Muscle of arm (tissue), 12 donors: ENCODE measurements around the gene OPCML. TPM values are rescaled to one million over a fixed set of nuclear protein-coding genes. Genes with fewer than 3 reads are reported as not detected.

ENCODE experiments used
- DNase-seq: peaks from one replicate; pipeline ENCODE4 v3.0.0-alpha.2; 2013
- polyA plus RNA-seq, 12 donors: library from polyadenylated mRNA; unstranded; fragments of 120-200 nt; gene quantifications; one replicate each; pipeline ENCODE4 v1.2.1, GENCODE V29; 2013; ENCODE audit not compliant: insufficient read length in 12 of 12

OPCML gene
- polyA plus RNA-seq, 12 donors = 1.1 to 3.0 (median 1.8) TPM; not detected in 1

DNA sequence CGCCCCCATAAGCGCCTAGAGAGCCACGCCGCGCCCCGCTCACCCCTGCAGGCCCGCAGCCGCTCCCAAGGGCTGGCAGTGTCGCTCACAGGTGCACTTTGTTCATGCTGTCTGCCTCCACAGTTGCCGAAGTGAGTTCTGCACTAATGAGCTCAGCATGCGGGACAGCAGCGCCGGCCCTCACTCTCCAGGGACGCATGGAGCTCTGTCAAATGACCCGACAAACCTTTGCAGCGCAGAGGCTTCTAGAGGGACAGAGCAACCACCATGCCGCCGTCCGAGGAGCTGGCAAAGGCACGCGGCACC is 170.7 kb downstream of the OPCML start:
- DNase-seq = no peak

DNA sequence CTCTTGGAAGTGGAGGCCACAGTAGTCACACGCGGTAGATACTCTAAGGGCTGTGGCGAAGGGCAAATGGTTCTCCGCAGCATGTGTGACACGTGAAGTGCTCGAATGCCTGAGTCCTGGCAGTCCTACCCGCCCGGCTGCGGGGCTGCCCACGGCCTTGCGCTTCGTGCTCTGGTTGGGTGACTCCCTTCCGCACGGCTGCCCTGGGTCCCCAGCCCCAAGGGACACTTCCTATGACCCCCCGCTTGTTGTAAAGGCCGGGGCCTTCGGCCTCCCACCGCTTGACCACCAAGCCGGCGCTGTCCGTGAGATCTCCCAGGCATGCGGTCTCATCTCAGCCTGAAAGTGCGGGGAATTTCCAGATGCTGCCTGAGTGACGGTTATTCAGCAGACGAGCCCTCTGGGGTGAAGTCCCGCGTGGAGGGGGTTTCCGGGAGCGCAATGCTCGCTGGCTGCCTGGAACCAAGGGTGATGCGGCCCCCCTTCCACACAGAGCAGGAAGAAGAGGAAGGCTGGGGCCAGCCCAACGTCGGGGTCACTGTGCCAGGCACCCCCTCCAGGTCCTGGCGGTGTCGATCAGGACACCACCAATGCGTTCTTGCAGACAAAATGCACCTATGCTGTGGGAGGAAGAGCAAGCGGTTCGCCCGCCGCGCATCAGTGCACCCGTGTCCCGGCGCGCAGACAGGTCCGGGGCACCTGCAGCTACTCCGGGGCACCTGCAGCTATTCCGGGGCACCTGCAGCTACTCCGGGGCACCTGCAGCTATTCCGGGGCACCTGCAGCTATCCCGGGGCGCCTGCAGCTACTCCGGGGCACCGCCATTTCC is 171.2 kb downstream of the OPCML start:
- DNase-seq = no peak

DNA sequence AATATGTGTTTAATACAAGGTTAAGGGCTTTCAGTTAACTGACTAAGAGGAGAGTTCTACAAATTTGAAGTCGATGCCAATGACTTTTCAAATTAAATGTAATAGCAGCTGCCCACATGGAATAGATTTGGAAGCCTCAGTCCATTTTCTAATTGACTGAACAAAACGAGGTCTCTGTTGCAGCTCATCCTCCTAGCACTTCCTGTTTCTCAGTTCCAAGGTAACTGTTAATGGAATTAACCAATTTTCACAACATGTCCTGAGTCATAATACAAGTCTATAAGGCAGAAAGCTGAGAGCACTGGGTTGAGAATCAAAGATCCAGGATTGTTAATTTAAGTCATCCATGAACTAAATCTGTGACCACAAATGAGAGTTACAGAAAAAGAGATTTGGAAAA is 177.2 kb downstream of the OPCML start:
- DNase-seq = no peak

DNA sequence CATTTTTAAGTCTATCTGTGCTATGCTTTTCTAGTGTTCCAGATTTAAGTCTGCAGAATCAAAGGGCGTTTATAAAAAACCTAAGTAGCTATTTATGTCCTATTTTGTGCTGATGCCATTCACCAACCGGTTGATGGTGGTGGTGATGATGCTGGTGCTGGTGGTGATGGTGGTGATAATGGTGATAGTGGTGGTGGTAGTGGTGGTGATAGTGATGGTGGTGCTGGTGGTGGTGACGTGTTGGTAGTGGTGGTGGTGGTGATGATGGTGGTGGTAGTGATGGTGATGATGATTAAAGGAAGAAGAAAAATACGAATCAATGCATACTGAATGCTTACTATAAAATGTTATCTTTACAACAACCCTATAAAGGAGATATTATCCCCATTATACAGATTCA is 178.2 kb downstream of the OPCML start:
- DNase-seq = no peak

DNA sequence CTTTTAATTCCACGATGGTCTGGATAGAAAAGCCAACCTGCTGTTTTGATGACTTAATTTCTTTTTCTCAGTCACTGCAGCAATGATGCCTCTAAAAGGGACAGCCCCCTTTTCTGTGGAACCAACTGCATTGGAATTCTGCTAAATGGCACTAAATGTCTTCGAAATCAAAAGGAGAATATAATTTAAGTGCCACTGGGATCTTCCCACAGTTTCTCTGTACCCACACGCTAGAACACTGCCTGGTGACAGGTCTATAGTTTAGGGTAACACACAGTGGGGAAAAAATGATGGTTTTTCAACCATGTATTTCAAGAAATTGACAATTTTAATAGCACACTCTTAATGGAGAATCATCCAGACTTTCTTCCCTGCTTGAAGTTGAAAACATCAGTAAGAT is 182.3 kb downstream of the OPCML start:
- no peak for DNase-seq

DNA sequence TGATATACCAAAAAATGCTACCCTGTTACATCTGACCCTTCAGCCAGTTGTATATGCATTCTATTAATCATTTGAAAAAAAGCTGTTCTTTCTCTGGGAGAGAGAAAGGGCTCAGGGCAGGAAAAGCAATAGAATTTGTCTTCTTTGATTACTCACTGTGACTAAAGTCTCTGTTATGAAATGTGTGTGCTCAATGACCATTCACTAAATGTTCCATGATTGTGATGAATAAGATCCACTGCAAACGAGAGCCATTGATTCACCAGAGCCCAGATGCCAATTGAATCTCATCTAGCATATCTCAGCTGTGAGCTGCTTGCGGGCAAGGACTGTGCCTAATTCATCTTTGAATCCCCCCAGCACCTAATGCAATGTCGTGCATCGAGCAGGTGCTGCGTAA is 184.3 kb downstream of the OPCML start:
- no peak for DNase-seq

DNA sequence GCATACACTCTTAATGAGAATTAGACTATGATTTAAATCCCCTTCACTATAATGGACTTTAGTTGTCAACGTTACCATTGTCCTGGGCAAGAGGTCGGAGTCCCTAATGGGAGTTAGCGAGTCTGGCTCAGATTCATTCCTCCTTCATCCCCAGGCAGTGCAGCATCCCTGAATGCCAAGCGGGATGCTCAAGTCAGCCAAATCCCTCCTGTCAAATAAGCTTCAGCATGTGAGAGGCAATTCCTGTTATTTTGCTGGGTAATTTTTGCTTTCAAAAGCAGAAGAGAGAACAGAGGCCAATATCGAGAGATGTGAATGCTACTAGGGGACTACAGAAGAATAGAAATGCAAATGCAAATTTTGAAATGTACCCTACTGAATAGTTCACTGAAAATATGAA is 186.2 kb downstream of the OPCML start:
- DNase-seq = no peak

DNA sequence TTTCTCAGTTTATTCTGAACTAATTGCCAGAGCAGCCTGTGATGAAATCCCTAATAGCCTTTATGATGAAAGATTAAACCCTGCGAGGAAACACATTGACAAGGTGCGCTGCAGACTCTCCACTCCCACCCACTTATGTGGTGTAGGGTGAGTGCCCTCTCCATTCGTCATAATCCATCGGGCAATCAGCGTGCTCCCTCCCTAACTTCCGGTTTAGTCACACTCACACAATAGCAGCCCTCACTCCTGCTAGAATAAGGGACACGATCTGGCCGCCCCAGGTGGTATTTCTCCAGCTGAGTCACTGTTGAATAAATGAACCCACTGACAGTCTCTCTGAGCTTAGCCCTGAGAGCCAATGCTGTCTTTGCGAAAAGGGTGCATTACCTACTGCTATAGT is 188.3 kb downstream of the OPCML start:
- DNase-seq = no peak

DNA sequence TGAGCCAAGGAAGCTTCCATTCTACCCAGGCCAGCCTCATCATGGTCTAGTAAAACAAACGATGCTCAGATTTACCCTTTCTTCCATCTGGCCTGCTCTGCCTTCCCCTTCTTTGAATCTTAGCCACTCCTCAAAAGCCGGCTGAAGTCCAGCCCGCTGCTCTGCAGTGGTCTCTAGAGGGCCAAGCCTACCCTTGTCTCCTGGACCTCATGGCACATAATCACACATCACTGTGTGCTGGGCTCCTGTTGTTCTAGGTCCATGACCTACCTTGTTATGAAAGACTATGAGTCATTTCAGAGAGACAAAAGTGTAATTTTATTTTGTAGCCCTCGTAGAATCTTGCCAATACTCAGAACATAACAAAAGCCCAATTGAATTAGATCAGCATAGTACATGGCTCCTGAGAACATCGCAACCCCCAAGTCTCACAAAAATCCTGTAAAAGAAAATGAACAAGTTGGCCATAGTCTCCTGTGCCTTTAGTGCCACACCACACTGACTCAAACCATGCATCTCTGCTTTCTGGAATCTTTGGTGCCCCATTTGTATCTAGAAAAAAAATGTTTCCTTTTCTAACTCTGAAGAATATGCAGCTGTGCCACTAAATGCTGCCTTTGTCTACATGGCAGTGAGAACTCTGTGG is 192.7 kb downstream of the OPCML start:
- no peak for DNase-seq

DNA sequence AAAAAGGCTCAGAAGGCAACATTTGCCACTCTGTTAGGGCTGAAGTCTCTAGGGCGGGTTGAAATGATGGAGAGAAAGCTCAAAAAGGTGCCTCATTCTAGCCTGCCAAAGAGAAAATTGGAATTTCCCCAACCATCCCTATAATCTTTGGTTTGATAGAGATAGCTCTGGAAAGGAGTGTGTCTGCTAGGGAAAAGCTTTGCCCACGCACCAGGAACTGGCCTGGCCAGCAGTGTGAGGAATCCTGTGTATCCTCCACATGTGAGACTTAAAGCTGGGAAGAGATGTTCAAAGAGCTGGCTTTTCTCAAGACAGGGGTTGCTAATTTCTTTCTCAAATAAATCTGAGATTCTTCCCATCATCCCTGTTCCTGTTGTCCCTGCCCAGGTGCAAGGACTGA is 193.7 kb downstream of the OPCML start:
- DNase-seq = no peak

DNA sequence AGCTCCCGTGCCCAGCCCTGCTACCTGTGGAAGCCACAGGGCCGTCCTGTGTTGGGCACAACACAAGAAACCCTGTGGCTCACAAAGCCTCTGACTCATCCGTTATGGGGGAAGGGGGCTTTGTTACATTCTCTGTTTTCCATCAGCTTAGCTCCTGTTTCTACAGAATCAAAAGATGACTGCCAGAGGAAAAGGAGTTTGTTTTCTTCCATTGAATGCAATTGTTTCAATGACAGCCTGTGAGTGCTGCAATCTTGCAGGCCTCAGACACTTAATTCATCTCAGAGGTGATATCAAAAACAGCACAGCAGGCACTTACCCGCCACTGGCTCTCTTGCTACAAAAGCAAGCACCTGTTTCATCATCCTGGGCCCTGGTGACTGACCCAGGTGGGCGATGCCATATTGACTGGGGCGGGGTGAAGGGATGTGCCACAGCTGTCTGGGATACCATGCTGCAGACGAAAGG is 194.3 kb downstream of the OPCML start:
- no peak for DNase-seq

DNA sequence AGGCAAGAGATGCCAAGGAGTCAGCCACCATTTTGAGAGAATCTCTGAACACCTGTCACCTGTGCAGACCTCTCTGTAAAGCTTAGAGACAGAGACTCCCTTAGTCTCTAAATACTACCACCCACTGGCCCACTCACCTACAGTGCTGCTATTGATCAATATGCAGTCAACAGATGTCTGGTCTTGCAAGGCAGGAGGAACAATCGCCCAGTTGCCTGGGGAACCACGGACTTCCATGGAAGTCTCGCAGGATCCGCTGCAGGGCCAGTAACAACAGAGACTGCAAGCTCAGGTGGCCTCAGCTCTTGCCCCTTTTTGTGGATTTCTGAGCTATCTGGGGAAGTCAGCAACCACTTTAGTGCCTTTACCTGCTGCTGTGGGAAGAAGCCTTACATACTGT is 195.1 kb downstream of the OPCML start:
- no peak for DNase-seq

DNA sequence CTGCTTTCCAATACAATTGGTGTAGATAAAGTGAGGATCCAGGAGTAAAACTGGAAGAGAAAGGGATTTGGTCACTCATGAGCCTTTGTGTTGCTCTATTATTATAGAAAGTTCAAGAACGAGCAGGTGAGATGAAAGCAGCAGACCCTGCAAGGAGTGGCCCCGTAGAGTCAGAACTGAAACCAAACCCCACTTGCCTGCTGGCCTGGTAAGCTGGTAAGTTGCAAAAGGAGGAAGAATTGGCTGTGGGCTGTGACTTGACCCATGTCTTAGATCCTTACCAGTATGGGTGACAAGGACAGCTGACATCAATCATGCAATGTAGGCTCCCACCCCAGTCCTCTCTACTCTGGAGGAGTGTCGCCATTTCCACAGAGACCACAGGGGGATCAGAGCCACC is 201.3 kb downstream of the OPCML start:
- DNase-seq = no peak

DNA sequence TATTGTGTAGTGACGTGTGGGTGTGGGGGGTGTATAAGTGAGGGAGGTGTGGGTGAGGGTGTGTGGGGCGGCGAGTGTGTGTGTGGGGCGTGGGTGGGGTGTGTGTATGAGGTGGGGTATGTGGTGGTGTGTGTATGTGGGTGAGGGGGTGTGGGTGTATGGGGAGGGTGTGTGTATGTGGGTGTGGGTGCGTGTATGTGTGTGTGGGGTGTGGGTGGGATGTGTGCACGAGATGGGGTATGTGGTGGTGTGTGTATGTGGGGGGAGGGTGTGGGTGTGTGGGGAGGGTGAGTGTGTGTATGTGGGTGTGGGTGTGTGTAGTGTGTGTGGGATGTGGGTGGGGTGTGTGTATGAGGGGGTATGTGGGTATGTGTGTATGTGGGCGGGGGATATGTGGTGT is 205.5 kb downstream of the OPCML start:
- DNase-seq = no peak

DNA sequence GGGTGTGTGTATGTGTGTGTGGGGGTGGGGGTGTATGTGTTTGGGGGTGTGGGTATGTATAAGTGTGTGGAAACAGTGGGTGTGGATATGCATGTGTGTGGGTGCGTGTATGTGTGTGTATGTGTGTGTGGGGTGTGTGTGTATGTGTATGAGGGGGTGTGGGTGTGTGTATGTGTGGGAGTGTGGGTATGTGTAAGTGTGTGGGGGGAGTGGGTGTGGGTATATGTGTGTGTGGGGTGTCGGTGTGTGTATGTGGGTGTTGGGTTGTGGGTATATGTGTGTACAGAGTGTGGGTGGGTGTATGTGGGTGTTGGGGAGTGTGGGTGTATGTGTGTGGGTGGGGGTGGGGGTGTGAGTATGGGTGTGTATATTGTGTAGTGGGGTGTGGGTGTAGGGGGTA is 206.0 kb downstream of the OPCML start:
- no peak for DNase-seq

DNA sequence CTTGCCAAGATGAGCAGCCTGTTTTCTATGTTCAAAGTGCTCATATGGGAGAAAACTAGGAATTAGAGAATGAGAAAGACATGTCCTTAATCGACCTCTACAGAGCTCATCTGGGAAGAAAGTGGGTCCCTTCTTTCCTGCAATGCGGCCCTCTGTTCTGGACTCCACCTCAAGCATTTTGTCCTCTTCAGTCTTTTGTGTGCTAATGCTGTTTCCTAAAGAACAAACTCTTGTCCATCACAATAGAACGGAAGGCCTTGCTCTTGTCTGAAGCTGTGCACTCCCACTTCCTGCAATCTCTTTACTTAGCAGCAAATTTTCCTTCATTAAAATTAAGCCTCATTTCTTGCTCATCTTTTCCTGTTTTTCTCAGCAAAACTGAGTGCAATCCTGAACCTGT is 206.6 kb downstream of the OPCML start:
- no peak for DNase-seq

DNA sequence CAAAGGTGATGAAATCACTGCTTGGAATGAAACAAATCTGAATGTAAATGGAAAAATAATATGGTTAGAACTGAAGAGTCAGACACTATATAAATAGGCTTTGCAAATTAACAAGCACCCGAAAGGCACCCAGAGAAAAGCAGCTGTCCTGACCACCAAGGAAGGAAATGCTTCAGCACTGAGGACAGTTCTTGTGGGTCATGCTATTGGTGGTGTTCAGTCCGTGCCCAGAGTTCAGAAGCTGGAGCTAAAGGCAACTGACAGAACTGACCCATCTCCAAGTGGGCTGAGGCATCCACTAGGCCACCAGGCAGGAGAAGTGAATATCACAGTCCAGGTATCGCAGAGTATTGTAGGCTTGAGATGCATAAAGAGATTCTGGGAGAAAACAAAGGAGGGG is 208.9 kb downstream of the OPCML start:
- no peak for DNase-seq

DNA sequence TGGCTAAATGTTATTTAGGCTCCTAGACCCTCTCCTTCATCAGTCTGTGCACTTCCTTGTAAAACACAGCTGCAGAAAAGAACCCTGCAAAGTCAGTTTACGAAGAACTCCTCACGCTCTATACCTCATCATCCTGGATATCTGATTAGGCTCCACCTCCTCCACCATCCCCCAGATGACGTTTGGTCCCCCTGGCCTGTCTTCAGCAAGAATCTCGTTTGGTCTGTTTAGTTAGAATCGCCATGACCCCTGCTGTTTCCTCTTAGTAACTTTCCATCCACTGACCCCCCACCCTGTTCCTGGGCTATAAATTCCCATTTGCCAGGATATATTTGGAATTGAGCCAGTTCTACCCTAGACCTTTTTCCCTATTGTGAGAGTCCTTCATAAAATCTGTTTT is 214.1 kb downstream of the OPCML start:
- DNase-seq = no peak

DNA sequence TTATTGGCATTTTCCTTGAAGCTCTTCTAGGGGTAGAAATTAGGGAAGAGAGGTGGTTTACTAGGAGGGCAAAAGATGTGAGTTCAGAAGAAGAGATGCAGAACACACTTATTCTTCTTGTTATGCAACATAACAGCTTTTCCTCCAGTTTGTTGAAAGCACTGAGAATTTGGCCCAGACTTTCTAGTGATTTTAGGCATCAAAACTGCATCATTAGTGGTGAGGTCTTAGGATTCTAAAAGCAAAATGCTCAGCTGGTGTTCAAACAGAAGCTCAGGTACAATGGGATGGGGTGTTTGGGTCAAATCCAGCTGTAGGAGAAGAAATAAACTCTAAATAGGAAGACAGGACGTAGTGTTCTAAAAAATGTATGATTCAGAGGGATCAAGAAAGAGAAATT is 221.1 kb downstream of the OPCML start:
- no peak for DNase-seq

DNA sequence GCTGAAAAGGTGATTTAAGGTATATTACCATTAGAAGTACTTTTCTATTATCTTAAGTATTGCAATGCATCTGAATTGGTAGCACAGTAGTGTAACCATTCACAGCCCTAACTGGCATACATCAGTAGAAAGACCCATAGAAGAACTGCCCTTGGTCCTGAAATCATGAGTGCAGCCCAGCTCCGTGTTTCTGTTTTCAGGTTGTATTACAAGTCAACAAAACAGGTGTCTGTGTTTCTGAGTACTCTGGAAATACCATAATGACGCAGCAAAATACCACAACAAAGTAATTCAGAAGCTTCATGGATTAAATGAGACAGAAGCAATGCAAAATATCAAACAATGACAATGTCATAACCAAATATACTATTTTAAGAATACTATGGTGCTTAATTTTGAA is 226.3 kb downstream of the OPCML start:
- DNase-seq = no peak

DNA sequence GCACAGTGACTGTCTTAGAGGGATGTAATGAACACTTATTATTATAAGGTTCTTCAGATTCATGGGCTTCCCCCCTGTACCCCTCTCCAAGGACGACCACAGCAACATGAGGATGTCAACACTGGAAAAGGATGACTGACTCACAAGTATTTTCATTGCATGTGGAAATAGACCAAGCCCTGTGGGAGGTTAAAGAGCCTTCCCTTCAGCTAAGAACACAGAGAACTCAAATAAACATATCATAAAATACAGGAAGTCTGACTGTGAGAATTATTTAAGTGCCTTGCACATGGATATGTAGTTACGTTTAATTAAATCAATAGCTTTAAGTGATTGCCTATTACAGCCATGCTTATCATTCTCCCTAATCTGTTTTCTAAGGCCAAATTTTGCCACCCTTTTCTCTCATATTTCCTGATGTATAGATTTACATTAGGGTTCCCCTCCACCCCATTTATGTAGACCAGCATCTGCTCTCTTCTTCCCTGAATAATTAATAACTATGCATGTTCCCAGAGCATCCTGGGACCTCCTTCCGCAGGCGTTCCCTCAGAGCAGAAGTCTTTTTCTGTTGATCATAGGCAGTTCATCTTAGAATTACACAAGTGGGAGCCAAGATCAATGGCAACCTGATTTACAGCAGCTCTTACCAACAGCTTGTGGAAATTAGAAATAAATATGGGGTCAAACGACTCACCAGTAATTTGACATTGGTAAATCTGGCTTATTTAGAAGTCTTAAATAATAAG is 226.9 kb downstream of the OPCML start:
- no peak for DNase-seq

DNA sequence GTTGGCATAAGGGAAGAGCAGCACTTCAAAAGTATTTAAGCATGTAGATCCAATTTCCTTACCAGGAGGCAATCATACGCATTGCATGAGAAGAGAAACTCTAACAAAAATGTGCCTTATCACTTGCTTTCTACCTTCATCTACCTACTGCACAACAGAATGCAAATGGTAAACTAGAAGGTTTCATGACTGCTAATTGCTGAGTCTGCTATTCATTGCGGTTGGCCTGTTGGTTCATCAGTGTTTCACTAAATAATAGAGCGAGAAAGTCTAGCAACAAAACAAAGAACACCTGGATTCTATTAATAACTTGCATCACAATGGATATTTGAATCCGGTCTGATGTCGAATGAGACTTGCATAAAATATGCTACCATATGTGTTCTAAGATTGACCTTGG is 229.0 kb downstream of the OPCML start:
- no peak for DNase-seq

DNA sequence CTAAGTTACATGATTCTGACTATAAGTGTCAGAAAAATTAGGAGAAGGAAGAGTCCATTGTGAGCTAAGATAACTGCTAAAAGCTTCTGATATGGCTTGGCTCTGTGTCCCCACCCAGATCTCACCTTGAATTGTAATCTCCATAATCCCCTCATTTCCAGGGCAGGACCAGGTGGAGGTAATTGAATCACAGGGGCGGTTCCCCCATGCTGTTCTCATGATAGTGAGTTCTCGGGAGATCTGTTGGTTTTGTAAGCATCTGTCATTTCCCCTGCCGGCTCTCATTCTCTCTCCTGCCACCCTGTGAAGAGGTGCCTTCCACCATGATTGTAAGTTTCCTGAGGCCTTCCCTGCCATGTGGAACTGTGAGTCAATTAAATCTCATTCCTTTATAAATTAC is 230.2 kb downstream of the OPCML start:
- no peak for DNase-seq
